PC-9 (cell line): ENCODE results near the gene PLEKHH3.

Source experiments
- EZH2 ChIP-seq: fragments of 200-600 bp; sonication (generic); IDR thresholded peaks from 2 replicates; pipeline ENCODE4 v1.8.0; 2017; ENCODE audit warnings: antibody characterized with exemption, low read depth
- TF ChIP-seq, protein P1 (sequence below): fragments of 200-600 bp; sonication (generic); conservative IDR thresholded peaks from 2 replicates; pipeline ENCODE4 v1.6.1; 2017; ENCODE audit warnings: mixed run types, antibody characterized with exemption, mild to moderate bottlenecking, moderate library complexity

DNA sequence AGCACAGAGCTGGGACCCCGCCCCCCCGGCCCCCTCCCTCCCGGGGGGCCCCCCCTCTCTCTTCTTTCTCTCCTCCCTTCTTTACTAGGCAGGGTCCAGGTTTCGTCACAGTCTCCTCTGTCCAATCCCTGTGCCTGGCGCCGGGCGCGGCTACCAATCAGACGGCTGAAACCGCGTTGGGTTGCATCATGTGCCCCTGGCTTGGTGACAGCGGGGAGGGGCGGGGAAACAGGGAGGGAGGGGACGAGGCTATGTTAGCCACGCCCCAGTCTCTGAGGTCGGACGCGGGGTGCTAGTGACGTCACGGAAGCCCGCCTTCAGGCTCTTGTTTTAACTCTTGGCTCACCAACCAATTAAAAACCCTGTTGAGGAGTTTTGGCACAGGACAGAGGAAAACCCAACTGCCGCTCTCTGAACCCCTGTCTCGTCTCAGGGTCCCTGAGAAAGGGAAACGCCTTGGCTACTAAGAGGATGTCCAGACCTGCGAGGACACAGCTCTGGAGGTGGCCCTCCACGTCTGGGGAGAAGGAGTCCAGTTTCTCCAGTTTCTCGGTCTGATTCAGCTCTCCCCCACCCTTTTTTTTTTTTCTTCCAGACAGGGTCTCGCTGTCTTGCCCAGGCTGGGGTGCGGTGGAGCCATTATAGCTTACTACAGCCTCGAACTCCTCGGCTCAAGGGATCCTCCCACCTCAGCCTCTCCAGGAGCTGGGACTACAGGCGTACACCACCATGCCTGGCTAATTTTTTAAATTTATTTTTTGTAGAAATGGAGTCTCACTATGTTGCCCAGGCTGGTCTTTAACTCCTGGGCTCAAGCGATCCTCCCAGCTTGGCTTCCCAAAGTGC is 441 bp upstream of the PLEKHH3 start:
- TF ChIP-seq, protein P1, sequence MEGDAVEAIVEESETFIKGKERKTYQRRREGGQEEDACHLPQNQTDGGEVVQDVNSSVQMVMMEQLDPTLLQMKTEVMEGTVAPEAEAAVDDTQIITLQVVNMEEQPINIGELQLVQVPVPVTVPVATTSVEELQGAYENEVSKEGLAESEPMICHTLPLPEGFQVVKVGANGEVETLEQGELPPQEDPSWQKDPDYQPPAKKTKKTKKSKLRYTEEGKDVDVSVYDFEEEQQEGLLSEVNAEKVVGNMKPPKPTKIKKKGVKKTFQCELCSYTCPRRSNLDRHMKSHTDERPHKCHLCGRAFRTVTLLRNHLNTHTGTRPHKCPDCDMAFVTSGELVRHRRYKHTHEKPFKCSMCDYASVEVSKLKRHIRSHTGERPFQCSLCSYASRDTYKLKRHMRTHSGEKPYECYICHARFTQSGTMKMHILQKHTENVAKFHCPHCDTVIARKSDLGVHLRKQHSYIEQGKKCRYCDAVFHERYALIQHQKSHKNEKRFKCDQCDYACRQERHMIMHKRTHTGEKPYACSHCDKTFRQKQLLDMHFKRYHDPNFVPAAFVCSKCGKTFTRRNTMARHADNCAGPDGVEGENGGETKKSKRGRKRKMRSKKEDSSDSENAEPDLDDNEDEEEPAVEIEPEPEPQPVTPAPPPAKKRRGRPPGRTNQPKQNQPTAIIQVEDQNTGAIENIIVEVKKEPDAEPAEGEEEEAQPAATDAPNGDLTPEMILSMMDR = no peak
- TF ChIP-seq EZH2 = no peak
